GM18907 (cell line): Measurements from ENCODE around the gene CLIC3.
"Not testable (repeated sequence)": the region's sequence is repeated elsewhere in the genome, so short reads cannot be mapped to it uniquely, and the experiment has no call there.

ENCODE experiments used
- ATAC-seq: cut with Tn5 transposase; IDR thresholded peaks from one replicate; pipeline ENCODE4 v1.9.1; 2021; ENCODE audit warnings: mild to moderate bottlenecking, moderate library complexity; ENCODE audit not compliant: unreplicated experiment

The CLIC3 gene

GRCh38 chr9:136996361-136997292, at the start of gene CLIC3:
TSS of gene CLIC3 (minus strand) at chr9:136996568. CDS start at chr9:136996543, 25 bp downstream.
- no peak for ATAC-seq

GRCh38 chr9:137045294-137046087, 49.1 kb upstream of the CLIC3 start:
- no peak for ATAC-seq

- no peak for ATAC-seq
Measured at GRCh38 chr9:137044502-137045177, 48.3 kb upstream of the CLIC3 start.

- ATAC-seq, result no peak
Measured at GRCh38 chr9:137044037-137044436, 47.7 kb upstream of the CLIC3 start.

- no peak for ATAC-seq
Measured at GRCh38 chr9:137042751-137043727, 46.7 kb upstream of the CLIC3 start.

- ATAC-seq, result no peak
Measured at GRCh38 chr9:137041124-137041523, 44.8 kb upstream of the CLIC3 start.

GRCh38 chr9:137040568-137040967, 44.2 kb upstream of the CLIC3 start:
- ATAC-seq, result no peak

GRCh38 chr9:137039611-137040366, 43.4 kb upstream of the CLIC3 start:
- no peak for ATAC-seq

- ATAC-seq, result no peak
Measured at GRCh38 chr9:137038916-137039315, 42.5 kb upstream of the CLIC3 start.

- ATAC-seq, result no peak
Measured at GRCh38 chr9:137037483-137037882, 41.1 kb upstream of the CLIC3 start.

GRCh38 chr9:137037035-137037434, 40.7 kb upstream of the CLIC3 start:
- ATAC-seq, result no peak

GRCh38 chr9:137035937-137036336, 39.6 kb upstream of the CLIC3 start:
- ATAC-seq, result no peak

- ATAC-seq, result no peak
Measured at GRCh38 chr9:137035507-137035834, 39.1 kb upstream of the CLIC3 start.

GRCh38 chr9:137034709-137035506, 38.5 kb upstream of the CLIC3 start:
- ATAC-seq, result peak; percentile 48

GRCh38 chr9:137034039-137034708, 37.8 kb upstream of the CLIC3 start:
- ATAC-seq, result no peak

GRCh38 chr9:137033481-137033880, 37.1 kb upstream of the CLIC3 start:
- not testable (repeated sequence) for ATAC-seq

GRCh38 chr9:137032858-137033257, 36.5 kb upstream of the CLIC3 start:
- no peak for ATAC-seq
